ENCODE data around the gene SLC6A7.

DNA sequence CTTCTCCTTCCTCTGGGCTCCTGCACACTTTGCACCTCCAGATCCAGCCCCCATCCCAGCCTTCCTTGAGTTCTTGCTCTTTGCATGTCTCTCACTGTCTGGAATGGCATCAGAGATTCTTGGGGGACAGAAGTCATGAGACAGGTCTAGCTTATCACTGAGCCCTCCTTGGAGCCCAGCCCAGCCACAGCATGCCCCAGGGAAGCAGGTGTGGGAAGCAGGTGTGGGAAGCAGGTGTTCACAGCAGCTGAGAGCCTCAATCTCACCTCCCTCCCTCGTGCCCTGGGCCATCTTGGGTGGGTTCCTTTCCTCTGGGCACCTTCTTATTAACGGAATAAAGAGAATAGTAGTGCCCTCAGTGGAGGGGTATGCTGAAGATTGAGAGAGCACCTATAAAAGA is 27.2 kb downstream of the SLC6A7 start:
- no peak for TF ChIP-seq NFIC (IDR thresholded peaks at IDR 0.05)
- TF ChIP-seq, protein P1, sequence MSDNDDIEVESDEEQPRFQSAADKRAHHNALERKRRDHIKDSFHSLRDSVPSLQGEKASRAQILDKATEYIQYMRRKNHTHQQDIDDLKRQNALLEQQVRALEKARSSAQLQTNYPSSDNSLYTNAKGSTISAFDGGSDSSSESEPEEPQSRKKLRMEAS (IDR thresholded peaks at IDR 0.05), result no peak

All from Ishikawa (cell line).